Hematopoietic multipotent progenitor cell treated with erythropoietin and hydrocortisone succinate and interleukin-3 and kit ligand, for 8 days (in vitro differentiated cells): ENCODE measurements around the gene TBXAS1.
A peak's percentile ranks its signal among the peaks of the same experiment; 100 is the strongest.

ENCODE experiments used
- DNase-seq: peaks from one replicate; pipeline ENCODE4 v3.0.0-alpha.2; 2015

Gene TBXAS1

DNA sequence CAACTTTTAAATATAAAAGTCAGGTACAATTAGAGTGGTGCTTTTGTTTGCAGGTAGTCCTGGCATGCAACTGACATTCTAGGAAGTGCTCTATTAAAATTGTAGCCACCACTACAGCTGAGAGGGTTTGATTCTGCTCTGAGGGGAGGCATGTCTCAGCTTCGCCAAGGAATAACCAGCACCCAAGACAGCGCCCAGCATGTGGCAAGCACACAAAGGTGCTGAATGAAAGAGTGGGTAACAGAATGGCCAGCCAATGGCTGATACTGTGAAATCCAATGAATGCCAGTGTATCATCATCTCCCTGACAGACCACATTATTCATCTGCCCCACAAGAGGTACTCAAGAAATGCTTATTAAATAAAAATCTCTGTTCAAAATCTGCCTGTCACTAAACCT lies 226.8 kb downstream of the TBXAS1 start:
- no peak for DNase-seq

DNA sequence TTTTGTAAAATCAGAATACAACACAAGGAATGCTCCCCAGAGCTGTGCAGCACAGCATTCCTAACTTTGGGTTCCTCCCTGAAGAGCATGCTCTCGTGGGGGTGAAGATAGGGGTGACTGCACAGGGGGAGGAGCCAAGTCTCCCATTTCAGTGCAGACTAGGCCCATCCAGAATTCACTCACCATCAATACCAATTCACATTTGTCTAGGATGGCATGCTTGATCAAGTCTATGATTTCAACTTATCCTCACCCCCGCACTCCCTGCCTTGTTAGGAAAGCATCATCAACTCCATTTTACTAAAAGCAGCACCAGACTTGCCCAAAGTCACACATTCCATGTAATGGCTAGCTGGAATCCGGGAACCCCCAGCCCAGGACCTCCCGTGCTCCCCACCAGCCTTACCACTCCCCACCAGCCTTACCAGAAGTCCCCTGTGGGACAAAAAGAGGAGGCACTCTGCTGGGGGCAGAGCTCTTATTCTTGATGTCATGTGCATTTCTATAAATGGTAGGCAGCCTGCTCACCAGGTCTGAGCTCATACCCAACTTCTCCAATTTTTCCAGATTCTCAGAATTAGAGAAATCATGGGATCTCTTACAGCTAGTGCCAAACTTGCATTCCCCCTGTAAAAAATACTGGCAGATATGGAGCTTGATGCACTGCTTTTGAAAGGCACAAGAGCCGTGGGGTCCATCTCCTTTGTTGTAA lies 227.5 kb downstream of the TBXAS1 start:
- DNase-seq = no peak

DNA sequence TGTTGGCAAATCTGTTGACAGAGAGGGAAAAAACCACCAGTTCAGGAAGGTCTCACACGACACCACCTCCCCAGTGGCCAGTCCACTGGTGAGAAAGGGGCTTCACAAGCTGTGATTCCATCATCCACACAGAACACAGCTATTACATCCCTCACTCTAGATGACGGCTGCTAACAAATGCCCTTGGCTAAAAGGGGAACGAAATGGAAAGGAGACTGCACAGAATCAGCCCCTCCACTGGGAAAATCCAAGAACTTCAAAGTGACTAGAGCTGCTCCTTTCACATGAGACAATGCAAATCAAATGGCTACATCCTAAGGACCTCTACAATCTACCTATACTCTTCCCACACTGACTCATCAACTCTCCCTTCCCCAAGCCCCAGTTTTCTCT lies 228.1 kb downstream of the TBXAS1 start:
- no peak for DNase-seq

DNA sequence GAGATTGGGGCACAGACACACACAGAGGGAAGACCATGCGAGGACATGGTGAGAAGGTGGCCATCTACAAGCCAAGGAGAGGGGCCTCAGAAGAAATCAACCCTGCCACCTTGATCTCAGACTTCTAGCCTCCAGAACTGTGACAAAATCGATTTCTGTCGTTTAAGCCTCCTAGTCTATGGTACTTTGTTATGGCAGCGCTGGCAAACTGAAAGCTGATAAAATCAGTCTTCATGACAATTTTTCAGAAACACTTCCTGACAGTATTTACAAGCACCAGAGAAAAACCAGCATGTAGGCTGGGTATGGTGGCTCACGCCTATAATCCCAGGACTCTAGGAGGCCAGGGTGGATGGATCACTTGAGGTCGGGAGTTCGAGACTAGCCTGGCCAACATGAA lies 229.5 kb downstream of the TBXAS1 start:
- no peak for DNase-seq

DNA sequence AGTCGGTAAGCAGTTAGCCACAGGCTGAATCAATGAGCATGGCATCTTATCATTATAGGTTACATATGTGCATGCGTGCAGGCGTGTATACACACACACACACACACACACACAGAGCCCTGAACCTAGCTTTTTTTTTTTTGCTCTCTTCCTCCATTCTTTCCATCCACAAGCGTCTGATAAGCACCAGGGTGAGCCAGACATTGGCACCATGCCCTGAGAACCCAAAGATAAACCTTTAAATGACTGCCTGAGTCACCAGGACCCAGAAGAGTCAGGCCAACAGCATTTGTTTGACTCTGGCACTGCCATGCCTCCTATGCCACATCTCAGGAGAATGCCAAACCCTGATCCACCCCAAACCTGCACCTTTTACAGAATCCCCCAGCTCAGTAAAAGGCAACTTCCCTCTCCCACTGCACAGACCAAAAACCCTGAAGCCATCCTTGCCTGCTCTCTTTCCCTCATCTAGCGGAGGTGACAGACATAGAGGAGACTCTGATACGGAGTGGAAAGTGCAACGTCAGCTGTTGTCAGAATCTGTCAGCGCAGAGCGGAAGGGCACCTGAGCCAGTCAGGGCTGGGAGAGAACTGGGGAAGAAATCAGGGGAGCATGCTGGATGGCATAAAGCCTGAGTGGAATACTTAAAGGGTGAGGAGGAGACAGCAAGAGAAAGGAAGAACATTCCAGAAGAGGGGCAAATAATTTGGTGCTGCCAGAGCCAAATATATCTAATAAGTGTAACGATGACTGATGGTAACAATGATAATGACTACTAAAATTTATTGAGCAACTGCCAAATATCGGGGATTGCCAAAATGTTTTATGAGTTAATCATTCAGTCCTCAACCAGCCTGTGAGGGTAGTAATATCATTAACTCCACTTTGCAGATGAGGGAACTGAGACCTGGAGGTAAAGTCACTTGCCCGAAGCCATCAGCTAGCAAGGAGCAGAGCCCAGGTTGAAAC lies 230.5 kb downstream of the TBXAS1 start:
- DNase-seq = peak; percentile 99

DNA sequence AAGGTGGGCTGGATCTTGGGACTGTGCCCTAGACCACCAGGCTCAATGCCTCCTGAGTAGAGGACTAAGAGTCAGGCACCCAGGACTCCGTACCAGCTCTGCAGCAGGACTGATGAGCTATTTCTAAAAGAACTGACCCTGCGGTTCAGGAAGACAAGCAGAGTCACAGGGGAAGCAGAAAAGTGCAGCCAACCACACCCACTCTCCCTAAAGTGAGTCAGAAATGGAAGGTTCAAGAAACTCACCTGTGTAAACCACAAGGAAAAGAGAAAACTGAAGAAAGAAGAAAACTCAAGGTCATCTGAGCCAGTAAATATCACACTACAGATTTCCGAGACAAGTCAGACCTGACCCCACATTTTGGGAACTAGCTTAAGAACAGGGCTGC lies 231.2 kb downstream of the TBXAS1 start:
- DNase-seq = no peak

DNA sequence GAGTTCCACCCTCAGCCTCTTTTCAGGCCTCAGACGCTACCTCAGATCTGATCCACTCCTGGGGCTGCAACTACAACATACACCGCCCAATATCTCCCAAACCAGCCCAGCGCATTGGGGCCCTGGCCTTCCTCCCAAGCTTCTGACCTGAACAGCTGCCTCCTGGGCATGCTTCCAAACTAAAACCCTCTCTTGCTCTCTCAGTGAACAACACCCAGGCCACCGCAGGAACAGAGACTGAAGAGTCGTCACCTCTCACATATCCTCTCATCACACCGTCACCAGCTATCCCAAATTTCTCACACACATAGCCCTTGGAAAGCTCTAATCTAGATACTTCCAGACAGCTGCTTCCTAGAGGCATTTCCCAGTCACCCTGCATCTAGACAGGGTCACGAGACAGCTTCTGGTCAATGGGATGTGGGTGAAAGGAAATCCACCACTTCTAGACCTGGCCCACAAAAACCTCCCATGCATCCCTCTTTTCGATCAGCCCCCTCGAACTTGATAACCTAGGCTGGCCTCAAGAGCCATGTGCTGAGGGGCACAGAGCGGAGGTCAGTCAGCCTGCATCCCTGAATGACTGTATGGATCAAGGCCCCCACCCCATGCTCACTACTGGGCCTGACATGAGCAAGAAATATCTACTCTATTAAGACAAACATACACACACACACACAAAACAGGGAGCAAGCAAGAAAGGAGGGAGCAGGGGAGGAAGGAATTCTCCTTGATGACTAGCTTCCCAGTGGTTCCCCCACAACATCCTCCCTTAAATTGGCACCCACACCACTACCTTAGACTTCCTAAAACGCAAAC lies 231.9 kb downstream of the TBXAS1 start:
- peak; percentile 96 for DNase-seq

DNA sequence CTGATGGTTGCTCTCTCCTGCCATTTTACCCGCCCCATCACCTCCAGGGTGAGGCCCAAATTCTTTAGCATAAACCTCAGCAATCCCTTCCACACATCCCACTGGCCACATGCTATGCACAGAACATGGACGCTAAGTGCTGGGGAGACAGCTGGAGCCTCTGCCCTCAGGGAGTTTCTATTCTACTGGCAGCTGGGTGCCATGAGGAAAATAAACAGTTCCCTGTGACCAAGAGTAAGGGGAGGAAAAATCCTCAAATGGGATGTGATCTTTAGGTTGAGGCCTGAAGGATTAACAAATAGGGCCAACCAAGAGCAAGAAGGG lies 232.5 kb downstream of the TBXAS1 start:
- DNase-seq = no peak

DNA sequence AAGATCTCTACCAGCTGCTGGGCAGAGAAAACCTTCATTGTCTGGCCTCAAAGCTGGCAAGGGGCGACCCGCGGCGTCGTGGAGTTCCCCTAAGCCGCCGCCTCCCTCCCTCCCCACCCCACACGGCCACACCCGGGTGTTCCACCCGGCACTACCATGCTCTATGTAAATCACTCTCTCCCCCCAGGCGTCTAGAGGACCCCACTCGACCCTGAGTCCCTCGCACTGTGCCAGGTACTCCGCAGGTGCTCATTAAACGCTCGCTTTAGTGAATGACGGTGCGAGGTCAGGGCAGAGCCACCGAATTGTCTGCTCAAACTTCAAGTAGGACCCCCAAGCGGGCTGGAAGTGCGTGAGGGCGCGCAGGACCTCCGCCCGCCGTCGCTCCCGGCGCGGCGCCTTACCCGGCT lies 233.1 kb downstream of the TBXAS1 start:
- peak; percentile 26 for DNase-seq

DNA sequence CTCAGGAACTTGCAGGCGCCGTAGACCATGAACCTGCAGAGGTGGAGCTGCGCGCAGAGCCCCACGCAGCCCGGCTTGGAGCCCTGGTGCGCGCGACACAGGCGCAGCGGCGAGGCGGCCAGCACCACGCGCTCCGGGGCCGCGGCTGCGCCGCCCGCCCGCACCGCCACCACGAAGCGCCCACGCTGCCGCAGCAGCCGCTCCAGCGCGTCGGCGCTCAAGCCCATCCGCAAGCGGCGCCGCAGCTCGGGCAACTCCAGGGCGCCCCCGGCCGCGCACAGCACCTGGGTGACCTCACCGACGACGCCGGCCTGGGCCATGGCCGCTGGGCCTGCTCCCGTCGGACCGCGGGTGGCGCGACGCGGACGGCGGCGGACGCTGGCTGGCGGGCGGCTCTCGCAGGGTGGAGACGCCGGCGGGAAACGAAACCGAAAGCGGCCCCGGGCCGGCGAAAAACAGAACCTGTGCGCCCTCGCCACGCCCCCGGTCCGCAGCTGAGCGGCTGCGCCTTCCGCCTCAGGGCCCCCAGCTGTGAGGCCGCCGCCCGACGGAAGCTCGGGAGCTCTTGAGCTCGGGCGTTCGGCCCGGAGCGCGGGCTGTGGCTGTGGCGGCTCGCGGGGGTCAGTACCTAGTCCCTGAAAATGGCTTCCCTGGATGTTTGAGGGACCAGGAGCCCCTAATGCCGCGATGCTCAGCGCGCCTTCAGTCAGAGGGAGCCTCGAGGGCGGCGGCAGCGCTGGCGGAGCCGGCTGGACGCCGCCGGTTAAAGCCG lies 233.7 kb downstream of the TBXAS1 start, which contains the start of gene PARP12:
Gene PARP12, minus strand, starts transcription at position 424 of the 772 bp plus-strand sequence. Its CDS starts 104 bp downstream, at position 320.
- DNase-seq = peak; percentile 82

DNA sequence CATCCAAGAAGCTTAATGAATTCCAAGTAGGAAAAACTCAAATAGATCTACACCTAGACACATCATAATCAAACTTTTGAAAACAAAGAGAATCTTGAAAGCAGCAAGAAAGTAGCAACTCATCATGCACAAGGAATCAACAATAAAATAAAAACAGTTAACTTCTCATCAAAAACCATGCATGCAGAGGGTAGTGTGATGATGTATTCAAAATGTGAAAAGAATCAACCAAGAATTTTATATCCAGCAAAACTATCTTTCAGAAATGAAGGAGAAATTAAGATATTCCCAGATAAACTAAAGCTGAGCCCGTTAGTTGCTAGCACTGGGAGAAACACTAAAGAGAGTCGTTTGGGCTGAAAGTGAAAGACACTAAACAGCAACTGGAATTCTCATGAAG lies 238.0 kb downstream of the TBXAS1 start:
- no peak for DNase-seq

DNA sequence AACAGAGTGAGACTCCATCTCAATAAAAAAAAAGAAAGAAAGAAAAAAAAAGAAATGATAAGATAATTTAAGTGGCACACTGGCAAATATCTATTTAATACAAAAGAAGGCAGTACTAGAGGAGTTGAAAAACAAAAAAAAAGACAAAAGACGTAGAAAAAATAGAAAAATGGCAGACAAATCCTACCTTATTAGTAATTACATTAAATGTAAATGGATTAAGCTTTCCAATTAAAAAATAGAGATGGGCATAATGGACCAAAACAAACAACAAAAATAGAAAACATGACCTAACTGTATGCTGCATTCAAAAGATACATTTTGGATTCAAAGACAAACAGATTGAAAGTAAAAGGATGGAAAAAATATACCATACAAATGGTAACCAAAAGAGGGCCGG lies 239.0 kb downstream of the TBXAS1 start:
- DNase-seq = no peak

DNA sequence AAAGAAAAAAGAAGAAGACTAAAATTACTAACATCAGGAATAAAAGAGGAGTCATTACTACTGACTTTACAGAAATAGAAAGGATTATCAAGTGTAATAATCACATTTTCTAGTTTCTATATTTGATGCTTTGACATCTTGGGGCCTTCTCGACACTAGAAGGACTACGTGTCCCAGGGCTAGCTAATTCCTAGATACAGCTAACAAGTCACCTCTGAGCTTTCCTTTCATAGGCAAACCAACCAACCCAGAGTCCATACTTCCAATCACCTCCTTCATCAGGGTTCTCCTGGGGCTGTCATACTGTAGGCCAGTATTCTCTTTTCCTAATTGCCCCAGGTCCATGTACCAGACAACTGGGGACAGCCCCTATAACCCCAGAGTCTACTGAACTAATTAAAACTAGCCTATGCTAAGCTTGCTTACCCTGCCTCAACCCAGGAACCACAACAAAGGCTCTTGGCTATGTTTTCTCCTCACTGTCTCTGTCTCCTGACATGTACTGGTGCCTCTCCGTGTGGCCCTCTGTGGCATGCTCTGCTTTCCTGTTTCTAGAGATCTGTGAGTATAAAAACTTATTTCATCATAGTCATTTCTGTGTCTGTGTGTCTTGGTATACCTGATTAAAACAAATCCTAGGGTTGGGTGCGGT lies 240.4 kb downstream of the TBXAS1 start:
- no peak for DNase-seq
